Astrocyte (in vitro differentiated cells and primary cell): ENCODE data around the gene KDM1A.

Experiments
- EZH2 ChIP-seq: IDR thresholded peaks from 2 replicates; pipeline ENCODE4 v1.6.1; 2012; ENCODE audit warnings: mild to moderate bottlenecking, low read length, inconsistent platforms; ENCODE audit not compliant: insufficient read depth
- TF ChIP-seq, protein P1 (sequence below): IDR thresholded peaks from 2 replicates; pipeline ENCODE4 v1.5.1; 2011; ENCODE audit warnings: low read depth, mild to moderate bottlenecking, inconsistent platforms, low read length, moderate library complexity; ENCODE audit not compliant: insufficient read depth

GRCh38 chr1:23019863-23020625, 776 bp downstream of the KDM1A start:
- TF ChIP-seq, protein P1, sequence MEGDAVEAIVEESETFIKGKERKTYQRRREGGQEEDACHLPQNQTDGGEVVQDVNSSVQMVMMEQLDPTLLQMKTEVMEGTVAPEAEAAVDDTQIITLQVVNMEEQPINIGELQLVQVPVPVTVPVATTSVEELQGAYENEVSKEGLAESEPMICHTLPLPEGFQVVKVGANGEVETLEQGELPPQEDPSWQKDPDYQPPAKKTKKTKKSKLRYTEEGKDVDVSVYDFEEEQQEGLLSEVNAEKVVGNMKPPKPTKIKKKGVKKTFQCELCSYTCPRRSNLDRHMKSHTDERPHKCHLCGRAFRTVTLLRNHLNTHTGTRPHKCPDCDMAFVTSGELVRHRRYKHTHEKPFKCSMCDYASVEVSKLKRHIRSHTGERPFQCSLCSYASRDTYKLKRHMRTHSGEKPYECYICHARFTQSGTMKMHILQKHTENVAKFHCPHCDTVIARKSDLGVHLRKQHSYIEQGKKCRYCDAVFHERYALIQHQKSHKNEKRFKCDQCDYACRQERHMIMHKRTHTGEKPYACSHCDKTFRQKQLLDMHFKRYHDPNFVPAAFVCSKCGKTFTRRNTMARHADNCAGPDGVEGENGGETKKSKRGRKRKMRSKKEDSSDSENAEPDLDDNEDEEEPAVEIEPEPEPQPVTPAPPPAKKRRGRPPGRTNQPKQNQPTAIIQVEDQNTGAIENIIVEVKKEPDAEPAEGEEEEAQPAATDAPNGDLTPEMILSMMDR = no peak
- no peak for TF ChIP-seq EZH2
